ENCODE measurements around the gene B3GNT4. TPM values are rescaled to one million over a fixed set of nuclear protein-coding genes. Genes with fewer than 3 reads are reported as not detected.

Gene B3GNT4
- total RNA-seq, 1 donor from 2014 or later, result 0.46 TPM

GRCh38 chr12:122208073-122208820 lies 4.7 kb downstream of the B3GNT4 start:
- intact Hi-C loops (cut with DNase I), result no loop called here
- Histone ChIP-seq H3K9me3 (no peaks in the 10 kb centered on the region), H3K27me3 (peaks cover 17% of the 10 kb centered on the region), H3K4me3 (no peak overlapping the region), H3K27ac (no peak overlapping the region), H3K4me1 (peaks cover 8% of the 10 kb centered on the region), H3K36me3 (peaks cover 60% of the 10 kb centered on the region)
- TF ChIP-seq, protein P1, sequence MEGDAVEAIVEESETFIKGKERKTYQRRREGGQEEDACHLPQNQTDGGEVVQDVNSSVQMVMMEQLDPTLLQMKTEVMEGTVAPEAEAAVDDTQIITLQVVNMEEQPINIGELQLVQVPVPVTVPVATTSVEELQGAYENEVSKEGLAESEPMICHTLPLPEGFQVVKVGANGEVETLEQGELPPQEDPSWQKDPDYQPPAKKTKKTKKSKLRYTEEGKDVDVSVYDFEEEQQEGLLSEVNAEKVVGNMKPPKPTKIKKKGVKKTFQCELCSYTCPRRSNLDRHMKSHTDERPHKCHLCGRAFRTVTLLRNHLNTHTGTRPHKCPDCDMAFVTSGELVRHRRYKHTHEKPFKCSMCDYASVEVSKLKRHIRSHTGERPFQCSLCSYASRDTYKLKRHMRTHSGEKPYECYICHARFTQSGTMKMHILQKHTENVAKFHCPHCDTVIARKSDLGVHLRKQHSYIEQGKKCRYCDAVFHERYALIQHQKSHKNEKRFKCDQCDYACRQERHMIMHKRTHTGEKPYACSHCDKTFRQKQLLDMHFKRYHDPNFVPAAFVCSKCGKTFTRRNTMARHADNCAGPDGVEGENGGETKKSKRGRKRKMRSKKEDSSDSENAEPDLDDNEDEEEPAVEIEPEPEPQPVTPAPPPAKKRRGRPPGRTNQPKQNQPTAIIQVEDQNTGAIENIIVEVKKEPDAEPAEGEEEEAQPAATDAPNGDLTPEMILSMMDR (IDR thresholded peaks at IDR 0.05), result no peak
- DNase-seq (peak; percentile 36), ATAC-seq (no peak)

GRCh38 chr12:122215771-122216170 lies 12.3 kb downstream of the B3GNT4 start:
- Histone ChIP-seq H3K4me1 (no peaks in the 10 kb centered on the region), H3K27ac (no peak overlapping the region), H3K36me3 (peaks cover 95% of the 10 kb centered on the region), H3K4me3 (no peak overlapping the region), H3K27me3 (no peaks in the 10 kb centered on the region), H3K9me3 (no peaks in the 10 kb centered on the region)
- no peak for DNase-seq
- no peak for ATAC-seq
- intact Hi-C loops (cut with DNase I), result no loop called here
- TF ChIP-seq, protein P1 (IDR thresholded peaks at IDR 0.05), result no peak

DNA sequence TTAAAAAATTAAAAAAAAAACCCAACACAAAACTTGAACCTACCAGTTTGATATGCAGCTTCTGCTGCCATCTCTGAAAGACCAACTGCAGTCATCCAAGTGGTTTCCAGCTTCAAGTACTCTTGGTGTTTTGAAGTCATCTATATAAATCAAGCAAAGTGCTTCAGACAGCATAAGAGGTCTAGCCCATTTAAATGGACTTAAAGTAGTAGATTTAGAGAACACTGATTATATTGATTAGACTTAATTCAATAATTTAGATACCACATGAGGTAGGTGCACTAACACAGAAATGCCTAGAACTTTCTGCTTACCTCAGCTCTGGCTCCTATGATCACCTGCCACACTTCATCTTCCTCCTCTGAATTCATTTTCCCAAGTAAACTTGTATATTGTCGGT lies 12.9 kb downstream of the B3GNT4 start:
- ATAC-seq, result no peak
- H3K36me3 ChIP-seq, result peaks cover 96% of the 10 kb centered on the region

GRCh38 chr12:122225683-122226365 lies 22.3 kb downstream of the B3GNT4 start, which contains the start of gene DIABLO:
Gene DIABLO, minus strand, starts transcription at chr12:122226052. Its CDS starts 38 bp downstream, at chr12:122226014.
- H3K27ac ChIP-seq, result peak within 1 kb of the TSS; percentile 98
- H3K4me3 ChIP-seq, result peak within 1 kb of the TSS; percentile 89
- ATAC-seq (peak; percentile 98), DNase-seq (peak; percentile 100)
- H3K36me3 ChIP-seq, result peaks cover 36% of the 10 kb centered on the region
- no peaks in the 10 kb centered on the region for H3K9me3 ChIP-seq
- H3K27me3 ChIP-seq, result no peaks in the 10 kb centered on the region
- H3K4me1 ChIP-seq, result peaks cover 15% of the 10 kb centered on the region
- intact Hi-C loops (cut with DNase I), result no loop called here
- TF ChIP-seq, protein P1 (IDR thresholded peaks at IDR 0.05), result no peak

More for the DNA sequence above, 12.9 kb downstream of the B3GNT4 start:
- H3K27ac ChIP-seq, result no peak overlapping the region
- no peaks in the 10 kb centered on the region for H3K4me1 ChIP-seq
- DNase-seq, result no peak
- no peak overlapping the region for H3K4me3 ChIP-seq
- H3K9me3 ChIP-seq, result no peaks in the 10 kb centered on the region
- H3K27me3 ChIP-seq, result no peaks in the 10 kb centered on the region
- TF ChIP-seq, protein P1 (IDR thresholded peaks at IDR 0.05), result no peak
- intact Hi-C loops (cut with DNase I), result no loop called here

GRCh38 chr12:122226366-122227125 lies 23.0 kb downstream of the B3GNT4 start:
- TF ChIP-seq, protein P1 (IDR thresholded peaks at IDR 0.05), result no peak
- DNase-seq, result no peak
- H3K9me3 ChIP-seq, result no peaks in the 10 kb centered on the region
- H3K36me3 ChIP-seq, result peaks cover 36% of the 10 kb centered on the region
- no peak for ATAC-seq
- peaks cover 15% of the 10 kb centered on the region for H3K4me1 ChIP-seq
- H3K4me3 ChIP-seq, result peak overlapping the region; percentile 56
- no peak overlapping the region for H3K27ac ChIP-seq
- H3K27me3 ChIP-seq, result no peaks in the 10 kb centered on the region
- intact Hi-C loops (cut with DNase I), result no loop called here
